Panc1 (cell line): Measurements from ENCODE around the gene KANK2.

Experiments
- POLR2AphosphoS5 ChIP-seq: IDR thresholded peaks from 2 replicates; pipeline ENCODE4 v1.6.1; 2012; ENCODE audit warnings: mild to moderate bottlenecking, low read depth, low read length, moderate library complexity
- REST ChIP-seq, 2 experiments: IDR thresholded peaks; 2 replicates each; pipeline ENCODE4 v1.6.1; 2011 to 2012; ENCODE audit warnings: low read depth in 2 of 2, control low read depth in 1 of 2, low read length in 1 of 2, mild to moderate bottlenecking in 1 of 2, moderate library complexity in 1 of 2; ENCODE audit not compliant: insufficient read depth in 1 of 2
- TCF7L2 ChIP-seq: IDR thresholded peaks from 2 replicates; pipeline ENCODE4 v1.6.1; 2011; ENCODE audit warnings: mild to moderate bottlenecking, low read depth, low read length, inconsistent platforms
- TF ChIP-seq, protein P1 (sequence below): fragments of 450-650 bp; IDR thresholded peaks from 2 replicates; pipeline ENCODE4 v1.5.1; 2017; ENCODE audit warnings: mild to moderate bottlenecking

DNA sequence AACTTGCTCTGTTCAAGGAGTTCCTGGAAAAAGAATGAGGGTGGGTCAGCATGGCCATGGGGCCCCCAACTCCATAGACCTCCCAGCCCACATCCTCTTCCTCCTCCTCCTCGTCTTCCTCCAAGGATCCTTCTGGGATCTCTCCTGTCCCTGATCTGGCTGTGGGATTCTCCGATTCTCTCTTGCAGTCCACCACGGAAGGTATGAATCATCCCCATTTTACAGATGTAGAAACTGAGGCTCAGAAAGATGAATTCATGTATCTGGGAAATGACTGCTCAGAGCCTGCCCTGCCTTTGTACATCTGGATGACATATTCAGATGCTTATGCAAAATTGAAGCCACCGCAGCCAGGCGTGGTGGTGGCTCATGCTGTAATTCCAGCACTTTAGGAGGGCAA is 2.2 kb upstream of the KANK2 start:
- TF ChIP-seq, protein P1, sequence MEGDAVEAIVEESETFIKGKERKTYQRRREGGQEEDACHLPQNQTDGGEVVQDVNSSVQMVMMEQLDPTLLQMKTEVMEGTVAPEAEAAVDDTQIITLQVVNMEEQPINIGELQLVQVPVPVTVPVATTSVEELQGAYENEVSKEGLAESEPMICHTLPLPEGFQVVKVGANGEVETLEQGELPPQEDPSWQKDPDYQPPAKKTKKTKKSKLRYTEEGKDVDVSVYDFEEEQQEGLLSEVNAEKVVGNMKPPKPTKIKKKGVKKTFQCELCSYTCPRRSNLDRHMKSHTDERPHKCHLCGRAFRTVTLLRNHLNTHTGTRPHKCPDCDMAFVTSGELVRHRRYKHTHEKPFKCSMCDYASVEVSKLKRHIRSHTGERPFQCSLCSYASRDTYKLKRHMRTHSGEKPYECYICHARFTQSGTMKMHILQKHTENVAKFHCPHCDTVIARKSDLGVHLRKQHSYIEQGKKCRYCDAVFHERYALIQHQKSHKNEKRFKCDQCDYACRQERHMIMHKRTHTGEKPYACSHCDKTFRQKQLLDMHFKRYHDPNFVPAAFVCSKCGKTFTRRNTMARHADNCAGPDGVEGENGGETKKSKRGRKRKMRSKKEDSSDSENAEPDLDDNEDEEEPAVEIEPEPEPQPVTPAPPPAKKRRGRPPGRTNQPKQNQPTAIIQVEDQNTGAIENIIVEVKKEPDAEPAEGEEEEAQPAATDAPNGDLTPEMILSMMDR, result no peak
- TF ChIP-seq POLR2AphosphoS5 (no peak), TCF7L2 (no peak), REST (IDR thresholded peaks at IDR 0.05; ENCODE audit: insufficient read depth in 1 of 2, low read depth in 2 of 2, low read length in 1 of 2) (no peak)
